Right forelimb (tissue), 1 donor: ENCODE results near the gene COQ2.

Source experiments
- DNase-seq: peaks from one replicate; pipeline ENCODE4 v3.0.0-alpha.2; 2018

Gene COQ2

GRCh38 chr4:83214079-83214478 lies 70.5 kb downstream of the COQ2 start:
- no peak for DNase-seq
